Measurements from ENCODE around the gene NEU2.
"Not testable (repeated sequence)": the region's sequence is repeated elsewhere in the genome, so short reads cannot be mapped to it uniquely, and the experiment has no call there.

The NEU2 gene

DNA sequence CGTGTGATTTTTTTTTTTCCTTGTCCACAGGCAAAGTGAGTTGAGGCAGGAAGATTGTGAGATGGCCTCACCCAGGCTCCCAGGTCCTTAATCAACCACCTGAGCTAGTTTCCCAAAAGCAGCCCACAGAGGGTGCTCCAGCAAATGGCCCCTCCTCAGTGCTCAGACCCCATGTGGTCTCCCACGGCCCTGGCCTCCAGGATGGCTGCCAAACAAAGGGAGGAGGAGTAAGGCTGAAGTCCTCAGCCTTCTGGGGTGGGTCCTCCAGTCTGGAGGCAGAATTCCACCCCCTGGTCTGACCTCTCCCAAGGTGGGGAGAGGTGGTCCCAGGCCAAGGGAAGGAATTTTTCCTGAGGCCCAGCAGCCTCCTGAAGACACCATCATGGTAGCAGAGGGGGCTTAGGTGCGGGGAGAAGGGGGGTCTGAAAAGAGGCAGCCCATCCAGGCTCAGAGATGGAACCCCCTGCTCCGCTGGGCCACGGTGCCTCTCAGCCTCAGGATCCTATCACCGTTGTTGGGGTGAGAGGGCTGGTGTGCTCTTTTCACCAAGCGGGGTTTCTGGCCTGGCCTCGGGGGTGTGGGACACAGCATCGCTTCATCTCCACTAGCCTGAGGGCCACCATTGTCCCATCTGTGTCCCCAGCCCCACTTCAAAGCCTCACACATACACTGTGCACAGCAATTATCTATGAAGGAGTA lies 21.8 kb upstream of the NEU2 start:
- no peak for DNase-seq

DNA sequence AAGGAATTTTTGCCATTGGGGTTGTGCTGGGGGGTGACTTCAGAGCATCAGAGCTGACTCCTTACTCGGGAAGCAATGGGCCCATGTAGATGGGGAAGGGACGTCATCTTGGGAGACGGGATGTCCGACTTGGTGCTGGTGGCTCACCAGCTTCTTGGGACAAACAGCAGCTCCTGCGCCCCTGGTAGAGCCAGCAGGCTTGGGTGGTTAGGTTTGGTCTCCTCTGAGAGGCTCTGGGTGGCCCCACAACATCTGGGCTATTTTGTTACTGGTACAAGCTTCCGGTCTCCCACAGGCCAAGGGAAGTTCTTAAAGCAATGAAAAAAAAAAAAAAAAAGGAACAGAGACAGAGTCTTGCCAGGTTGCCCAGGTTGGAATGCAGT lies 21.2 kb upstream of the NEU2 start:
- peak; percentile 10 for DNase-seq

DNA sequence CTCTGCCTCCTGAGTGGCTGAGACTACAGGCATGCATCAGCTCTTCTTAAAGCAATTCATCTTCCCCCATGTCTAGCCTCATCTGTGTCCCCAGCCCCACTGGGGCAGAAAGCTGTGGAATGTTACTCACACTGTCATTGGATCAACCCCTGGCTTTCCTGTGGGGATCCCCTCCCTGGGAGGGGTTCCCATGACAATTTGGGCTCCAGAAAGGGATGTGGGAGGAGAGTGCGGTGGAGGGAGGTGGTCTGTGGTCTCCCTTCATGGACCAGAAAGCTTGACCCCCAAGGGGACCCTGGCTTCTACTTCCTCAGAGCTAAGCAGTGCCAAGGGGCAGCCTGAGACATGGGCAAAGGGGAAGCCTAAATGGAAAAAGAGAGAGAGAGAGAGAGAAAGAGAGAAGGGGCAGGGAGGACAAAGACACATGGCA lies 20.8 kb upstream of the NEU2 start:
- no peak for DNase-seq

DNA sequence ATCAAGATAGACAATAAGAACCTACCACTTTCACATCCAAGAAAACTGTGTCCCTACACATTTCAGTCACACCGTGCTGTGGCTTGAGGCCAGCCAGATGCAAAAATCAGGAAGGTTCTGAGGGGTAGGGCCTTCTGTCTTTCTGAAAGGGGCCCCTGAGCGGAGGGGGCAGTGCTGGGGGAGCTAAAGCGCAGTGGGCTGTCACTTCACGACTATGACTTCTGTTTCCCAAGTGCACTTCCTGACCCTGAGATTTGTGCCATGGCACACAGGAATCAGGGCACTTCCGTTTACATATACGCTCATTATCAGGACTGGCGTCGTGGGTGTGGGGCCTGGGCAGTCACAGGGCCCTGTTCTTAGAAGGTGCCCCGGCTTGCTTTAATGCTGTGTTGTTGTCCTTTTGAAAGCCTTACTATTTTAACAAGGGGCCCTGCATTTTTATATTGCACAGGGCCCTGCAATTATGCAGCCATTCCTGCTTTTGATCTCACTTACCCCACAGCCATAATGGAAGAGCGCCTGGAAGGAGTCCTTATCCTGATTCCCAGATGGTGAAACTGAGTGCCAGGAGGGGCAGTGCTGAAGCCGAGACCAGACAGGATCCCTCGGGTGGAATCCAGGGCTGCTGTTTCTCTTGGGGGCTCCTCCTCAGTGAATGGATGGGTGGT lies 20.0 kb upstream of the NEU2 start:
- DNase-seq: no peak

DNA sequence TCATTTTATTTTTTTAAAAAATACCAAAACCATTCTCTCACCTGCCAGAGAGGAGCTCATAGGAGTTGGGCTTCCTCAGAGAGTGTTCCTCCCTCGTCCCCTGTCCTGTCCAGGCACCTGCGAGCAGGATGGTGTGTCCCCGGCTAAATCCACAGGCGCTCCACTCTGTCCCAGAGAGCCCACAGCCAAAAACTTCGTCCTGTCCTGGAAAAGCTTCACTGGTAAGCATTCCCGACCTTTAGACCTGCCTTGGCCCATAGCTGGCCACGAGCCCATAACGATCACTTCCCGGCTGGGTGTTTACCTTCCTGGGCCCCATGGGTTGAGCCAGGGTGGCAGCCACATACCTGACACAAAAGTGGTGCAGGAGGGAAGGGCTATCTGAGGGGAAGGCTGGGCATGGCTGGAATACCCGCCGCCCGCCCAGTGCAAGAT lies 19.4 kb upstream of the NEU2 start, which contains the start of gene NGEF:
Gene NGEF (minus strand): TSS at position 230 of the 435 bp plus-strand sequence. CDS start 38,366 bp downstream, outside the sequence.
- no peak for DNase-seq

DNA sequence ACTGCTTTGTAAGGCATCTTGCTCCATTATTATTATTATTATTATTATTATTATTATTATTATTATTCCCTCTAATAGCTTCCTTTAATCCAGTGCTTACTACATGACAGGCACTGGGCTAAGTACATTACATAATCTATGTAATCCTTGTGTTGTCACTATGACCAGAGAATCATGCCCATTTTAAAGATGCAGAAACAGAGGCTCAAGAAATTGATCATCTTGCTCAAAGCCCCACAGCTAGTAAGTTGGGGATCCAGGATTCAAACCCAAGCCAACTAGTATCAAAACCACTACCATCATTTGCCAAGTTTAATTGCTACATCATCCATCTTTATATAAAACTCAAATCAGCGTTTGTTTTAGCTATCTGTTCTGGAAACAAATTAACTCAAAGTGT lies 18.8 kb upstream of the NEU2 start:
- DNase-seq: no peak

DNA sequence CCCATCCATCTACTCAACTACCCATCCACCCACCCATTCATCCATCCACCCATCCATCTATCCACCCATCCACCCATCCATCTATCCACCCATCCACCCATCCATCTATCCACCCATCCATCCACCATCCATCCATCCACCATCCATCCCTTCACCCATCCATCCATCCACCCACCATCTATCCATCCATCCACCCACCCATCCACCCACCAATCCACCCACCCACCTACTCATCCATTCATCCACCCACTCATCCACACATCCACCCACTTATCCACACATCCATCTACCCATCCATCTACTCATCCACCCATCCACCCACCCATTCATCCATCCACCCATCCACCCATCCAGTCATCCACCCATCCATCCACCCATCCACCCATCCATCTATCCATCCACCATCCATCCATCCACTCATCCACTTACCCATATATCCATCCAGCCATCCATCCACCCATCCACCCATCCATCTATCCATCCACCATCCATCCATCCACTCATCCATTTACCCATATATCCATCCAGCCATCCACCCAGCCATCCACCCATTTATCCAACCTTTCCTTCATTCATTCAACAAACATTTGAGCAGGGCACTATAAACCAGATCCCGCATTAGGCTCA lies 17.3 kb upstream of the NEU2 start:
- DNase-seq: no peak

DNA sequence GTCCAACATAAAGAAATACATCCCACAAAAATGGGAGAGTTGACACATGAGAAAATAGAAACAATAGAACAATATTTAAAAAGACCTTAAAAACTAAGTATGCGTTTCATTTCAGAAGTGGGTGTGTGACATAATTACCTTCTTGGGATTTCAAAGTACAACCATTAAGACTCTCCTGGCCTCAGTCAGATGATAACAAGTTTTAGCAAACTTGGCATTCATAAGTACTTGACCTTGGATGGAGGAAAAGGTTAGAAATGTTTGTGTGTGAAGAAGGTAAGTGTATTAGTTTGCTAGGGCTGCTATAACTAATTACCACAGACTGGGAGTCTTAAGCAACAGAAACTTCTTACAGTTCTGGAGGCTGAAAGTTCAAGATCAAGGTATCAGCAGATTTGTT lies 14.5 kb upstream of the NEU2 start:
- no peak for DNase-seq

DNA sequence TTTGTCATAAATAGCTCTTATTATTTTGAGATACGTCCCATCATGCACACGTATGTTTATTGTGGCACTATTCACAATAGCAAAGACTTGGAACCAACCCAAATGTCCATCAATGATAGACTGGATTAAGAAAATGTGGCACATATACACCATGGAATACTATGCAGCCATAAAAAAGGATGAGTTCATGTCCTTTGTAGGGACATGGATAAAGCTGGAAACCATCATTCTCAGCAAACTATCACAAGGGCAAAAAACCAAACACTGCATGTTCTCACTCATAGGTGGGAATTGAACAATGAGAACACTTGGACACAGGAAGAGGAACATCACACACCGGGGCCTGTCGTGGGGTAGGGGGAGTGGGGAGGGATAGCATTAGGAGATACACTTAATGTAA lies 12.9 kb upstream of the NEU2 start:
- DNase-seq: not testable (repeated sequence)

DNA sequence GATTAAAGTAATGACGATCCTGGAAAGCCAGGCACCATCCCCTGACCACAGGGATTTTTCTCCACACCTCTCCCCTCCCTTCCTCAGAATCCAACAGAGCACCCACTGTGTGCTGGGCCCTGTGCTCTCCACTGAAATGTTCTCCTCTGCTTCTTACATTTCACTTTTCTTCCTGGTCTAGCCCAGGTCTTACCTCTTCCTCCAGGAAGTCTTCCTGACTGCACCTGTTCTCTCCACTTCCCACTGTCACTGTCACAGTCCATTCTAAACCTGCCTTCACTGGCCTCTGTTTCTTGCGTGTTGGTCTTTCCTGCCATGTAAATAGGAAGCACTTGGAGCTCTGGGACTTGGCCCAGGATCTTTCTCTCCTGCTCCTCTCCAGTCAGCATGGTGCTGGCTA lies 12.0 kb upstream of the NEU2 start:
- DNase-seq: no peak

DNA sequence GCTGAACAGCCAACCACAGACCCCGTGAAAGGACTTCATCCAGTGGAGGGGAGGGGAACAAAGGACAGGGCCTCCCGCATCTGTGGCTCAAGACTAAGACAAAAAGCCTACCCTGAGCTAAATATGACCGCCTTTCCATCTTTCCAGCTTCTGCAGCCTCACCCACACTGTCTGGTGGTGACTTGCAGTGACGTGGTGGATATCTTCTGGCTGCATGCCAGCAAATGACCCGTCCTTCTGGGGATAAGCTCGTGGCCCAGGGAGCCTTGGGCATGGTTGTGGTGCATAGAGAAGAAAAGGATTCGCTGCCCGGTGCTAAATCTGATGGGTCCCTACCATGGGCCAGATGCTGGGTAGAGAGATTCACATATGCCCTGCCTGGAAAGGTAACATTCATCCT lies 10.7 kb upstream of the NEU2 start:
- DNase-seq: no peak

DNA sequence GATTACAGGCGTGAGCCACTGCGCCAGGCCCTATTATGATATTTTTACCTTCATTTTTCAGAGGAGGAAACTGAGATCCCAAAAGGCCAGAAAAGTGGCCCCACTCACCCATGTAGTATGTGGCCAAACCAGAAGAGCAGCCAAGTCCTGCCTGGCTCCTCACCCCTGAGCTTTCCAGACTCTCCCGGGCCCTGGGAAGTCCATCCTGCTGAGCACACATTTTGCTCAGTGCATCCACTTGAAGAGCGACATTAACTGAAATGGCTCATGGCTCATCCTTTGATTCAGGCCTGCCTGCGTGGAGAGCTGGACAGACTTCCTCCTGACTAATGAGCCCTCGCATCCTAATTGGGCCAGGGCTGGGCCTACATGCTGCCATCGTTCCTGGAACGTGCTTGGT lies 9.9 kb upstream of the NEU2 start:
- no peak for DNase-seq

DNA sequence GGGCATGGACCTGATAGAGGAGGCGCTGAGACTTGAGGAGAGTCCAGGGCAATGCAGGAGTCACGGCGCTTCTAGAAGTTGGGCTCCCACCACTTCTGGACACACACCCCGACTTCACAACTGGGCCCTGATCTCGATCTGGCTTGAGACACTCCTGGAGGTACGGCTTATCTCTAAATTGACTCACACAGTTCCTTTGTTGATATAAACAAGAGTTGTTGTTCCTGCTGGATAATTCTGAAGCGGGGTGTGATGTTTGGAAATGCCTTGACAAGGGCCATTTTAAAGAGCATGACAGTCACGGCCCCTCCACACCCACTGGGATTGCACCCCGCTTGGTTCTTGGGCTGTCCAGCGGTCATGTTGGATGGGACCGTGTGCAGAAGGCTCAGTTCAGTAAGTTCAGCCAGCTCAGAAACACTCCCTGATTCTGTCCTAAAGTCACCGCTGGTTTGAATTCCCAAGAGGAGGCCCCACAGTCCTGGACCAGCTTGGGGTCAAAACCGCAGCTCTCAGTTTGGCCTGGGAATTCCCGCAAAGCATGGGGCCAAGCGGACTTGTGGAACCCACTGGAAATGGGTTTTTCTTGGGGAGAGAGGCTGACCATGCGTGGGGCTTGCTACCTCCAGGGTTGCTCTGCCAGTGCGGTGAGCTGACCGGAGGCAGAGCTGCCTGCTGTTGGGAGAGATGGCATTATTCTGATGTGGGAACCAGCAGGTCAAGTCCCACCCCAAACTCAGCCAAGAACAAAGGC lies 9.3 kb upstream of the NEU2 start:
- DNase-seq: no peak

DNA sequence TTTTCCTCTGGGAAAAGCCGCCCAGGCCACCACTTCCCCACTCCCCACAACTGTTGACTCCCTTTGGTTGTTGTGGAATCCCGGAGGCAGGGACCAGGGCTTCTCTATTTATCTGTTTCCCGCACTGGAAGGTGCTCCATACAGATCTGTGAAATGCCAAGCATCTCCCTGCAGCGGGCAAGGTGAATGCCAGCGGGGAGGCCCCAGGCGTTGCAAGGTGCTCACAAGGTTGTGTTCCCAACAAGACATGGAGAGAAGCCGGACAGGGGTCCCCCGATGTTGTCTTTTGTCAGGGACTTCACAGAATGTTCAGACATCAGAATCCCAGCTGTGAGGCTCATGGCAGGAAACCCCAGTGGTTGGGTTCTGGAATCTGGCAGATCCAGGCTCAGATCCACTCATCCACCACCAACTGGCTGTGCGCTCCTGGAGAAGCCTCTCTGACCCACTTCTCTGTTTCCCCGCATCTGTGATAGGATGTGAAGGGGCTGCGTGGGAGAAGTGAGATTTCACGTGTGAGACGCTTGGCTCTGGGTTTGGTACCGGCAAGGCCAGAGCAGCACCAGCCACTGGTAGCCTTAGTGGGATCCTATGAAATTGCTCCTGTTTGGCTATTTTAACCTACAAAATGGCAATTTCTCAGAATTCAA lies 8.6 kb upstream of the NEU2 start:
- DNase-seq: no peak

DNA sequence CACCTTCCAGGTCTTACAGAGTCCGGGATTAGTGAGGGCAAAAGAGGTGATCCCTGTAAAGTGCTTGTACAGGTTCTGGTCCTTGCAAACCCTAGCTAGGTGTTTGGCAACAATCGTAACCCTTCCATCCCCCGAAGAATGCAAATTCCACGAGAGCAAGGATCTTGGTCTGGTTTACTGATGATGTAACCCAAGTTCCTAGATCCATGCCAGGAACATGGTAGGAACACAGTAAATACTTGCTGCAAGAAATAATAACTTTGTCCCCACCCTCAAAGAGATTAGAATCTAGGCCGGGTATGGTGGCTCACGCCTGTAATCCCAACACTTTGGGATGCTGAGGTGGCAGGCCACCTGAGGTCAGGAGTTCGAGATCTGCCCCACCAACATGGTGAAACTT lies 6.8 kb upstream of the NEU2 start:
- DNase-seq: no peak

DNA sequence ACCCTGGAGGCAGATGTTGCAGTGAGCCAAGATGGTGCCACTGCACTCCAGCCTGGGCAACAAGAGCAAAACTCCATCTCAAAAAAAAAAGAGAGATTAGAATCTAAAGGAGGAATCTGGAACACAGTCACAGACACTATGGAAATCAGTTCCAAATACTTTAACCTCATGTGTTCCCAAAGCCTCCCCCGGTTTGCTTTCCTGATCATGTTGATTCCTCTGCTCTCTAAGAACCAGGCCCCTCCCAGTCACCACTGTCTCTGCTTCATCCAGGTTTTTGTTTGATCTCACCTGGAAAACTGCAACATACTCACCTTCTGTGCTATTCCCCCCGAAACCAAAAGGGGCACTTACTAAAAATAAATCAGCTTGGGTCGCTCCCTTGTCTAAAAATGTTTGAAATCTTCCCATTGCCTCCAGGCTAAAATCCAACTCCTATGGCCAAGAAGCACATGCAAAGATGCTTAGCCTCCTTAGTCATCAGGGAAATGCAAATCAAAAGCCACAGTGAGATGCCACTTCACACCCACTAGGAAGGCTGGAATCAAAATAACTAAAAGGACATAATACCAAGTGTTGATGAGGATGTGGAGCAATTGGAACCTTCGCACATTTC lies 6.2 kb upstream of the NEU2 start:
- no peak for DNase-seq

DNA sequence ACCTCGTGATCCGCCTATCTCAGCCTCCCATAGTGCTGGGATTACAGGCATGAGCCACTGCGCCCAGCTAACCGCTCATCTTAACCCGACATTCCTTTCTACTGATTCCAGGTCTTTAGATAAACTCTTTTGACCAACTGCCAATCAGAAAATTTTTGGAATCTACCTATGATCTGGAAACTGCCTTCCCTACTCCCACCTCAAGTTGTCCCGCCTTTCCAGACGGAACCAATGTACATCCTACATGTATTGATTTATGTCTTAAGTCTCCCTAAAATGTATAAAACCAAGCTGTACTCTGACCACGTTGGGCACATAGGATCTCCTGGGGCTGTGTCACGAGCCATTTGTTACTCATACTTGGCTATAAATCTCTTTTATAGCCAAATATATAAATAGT lies 3.2 kb upstream of the NEU2 start:
- DNase-seq: no peak

DNA sequence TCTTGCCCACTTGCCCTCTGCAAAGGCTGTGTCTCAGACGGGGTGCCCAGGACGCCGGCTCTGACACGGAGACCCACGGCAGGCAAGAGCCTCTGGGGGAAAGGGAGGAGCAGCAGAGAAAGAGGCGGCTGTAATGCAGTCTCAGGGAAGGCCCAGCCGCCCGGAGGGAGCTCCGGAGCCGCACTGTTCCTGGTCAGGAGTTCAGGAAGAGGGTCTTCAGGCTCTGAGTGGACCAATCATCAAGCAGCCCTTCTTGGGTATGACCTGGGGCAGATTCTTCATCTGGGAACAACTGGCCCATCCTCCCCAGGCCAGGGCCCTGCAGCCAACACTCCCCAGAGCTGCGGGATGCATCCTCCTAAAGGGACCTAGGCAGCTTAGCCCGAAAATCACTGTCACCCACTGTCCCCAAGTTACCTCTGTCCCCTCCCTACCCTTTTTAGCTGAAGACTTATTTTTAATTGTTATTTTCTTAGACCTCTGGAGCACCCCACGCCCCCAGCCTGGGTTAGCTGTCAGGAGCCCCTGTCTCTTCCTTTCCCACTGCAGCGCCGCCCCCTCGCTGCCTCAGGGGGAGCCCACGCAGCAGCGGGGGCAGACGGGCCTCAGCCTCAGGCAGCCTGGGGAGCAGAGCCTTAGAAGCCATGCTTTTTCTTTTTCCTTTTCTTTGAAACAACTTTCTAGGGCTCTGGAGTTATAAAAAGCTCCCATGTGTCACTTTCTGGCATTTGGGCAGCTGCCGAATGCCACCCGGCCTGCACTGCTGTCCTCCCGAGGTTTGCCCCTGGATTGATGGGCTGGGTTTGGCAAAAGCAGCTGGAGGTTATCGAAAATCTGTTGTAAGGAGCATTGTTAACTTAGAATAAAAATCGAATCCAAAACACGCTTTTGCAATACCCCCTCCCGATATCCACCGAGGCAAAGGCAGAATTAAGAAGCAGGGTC lies 644 bp upstream of the NEU2 start:
- DNase-seq: no peak

DNA sequence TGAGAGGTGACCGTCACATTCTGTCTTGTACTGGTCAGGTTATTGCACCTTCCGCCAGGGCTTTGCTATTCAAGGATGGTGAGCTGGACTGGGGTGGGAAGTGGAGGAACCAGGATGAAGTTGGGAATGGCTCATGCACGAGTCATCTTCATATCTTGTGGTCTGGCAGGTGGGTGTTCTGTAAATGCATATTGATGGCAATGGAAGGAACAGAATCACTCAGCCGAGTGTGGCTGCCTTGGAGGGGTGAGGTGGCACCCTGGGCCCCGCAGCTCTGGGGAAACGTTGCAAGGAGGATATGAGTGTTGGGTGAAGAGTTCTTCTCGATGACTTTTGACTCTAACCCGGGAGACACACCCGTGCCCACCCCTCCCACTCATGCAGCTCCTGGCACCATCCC lies 1.2 kb downstream of the NEU2 start:
- DNase-seq: peak; percentile 42

DNA sequence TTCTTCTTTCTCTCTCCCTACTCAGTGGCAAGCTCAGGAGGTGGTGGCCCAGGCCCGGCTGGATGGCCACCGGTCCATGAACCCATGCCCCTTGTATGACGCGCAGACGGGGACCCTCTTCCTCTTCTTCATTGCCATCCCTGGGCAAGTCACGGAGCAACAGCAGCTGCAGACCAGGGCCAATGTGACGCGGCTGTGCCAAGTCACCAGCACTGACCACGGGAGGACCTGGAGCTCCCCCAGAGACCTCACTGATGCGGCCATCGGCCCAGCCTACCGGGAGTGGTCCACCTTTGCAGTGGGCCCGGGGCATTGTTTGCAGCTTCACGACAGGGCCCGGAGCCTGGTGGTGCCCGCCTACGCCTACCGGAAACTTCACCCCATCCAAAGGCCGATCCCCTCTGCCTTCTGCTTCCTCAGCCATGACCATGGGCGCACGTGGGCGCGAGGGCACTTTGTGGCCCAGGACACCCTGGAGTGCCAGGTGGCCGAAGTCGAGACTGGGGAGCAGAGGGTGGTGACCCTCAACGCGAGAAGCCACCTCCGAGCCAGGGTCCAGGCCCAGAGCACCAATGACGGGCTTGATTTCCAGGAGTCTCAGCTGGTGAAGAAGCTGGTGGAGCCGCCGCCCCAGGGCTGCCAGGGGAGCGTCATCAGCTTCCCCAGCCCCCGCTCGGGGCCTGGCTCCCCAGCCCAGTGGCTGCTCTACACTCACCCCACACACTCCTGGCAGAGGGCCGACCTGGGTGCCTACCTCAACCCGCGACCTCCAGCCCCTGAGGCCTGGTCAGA lies 1.8 kb downstream of the NEU2 start:
- no peak for DNase-seq
